H9 (cell line): ENCODE data around the gene SEH1L. TPM values are rescaled to one million over a fixed set of nuclear protein-coding genes. Genes with fewer than 3 reads are reported as not detected.

Experiments used
- DNase-seq: peaks from one replicate; pipeline ENCODE4 v3.0.0-alpha.2; 2017
- H2AFZ ChIP-seq: one replicate; pipeline ENCODE4 v1.6.1; 2013; ENCODE audit warnings: mild to moderate bottlenecking, low read length, control low read depth, moderate library complexity
- H2AK5ac ChIP-seq: 2 replicates; pipeline ENCODE4 v1.6.1; 2013; ENCODE audit warnings: low read length, control low read depth, mixed read lengths; ENCODE audit not compliant: insufficient read length
- H2BK120ac ChIP-seq: one replicate; pipeline ENCODE4 v1.6.1; 2013; ENCODE audit warnings: low read depth, mild to moderate bottlenecking, low read length, control low read depth, inconsistent platforms; ENCODE audit not compliant: poor library complexity, severe bottlenecking
- H2BK12ac ChIP-seq: 2 replicates; pipeline ENCODE4 v1.6.1; 2013; ENCODE audit warnings: low read length, control low read depth, mixed read lengths, low read depth; ENCODE audit not compliant: insufficient read length
- H2BK15ac ChIP-seq: 2 replicates; pipeline ENCODE4 v1.6.1; 2013; ENCODE audit warnings: low read depth, low read length, control low read depth
- H2BK20ac ChIP-seq: one replicate; pipeline ENCODE4 v1.6.1; 2013; ENCODE audit warnings: low read depth, mild to moderate bottlenecking, low read length, control low read depth, inconsistent platforms; ENCODE audit not compliant: poor library complexity, severe bottlenecking
- H2BK5ac ChIP-seq: 2 replicates; pipeline ENCODE4 v1.6.1; 2013; ENCODE audit warnings: low read length, control low read depth, mixed read lengths; ENCODE audit not compliant: insufficient read length
- H3K14ac ChIP-seq: 2 replicates; pipeline ENCODE4 v1.6.1; 2013; ENCODE audit warnings: low read length, control low read depth; ENCODE audit not compliant: insufficient read depth
- H3K18ac ChIP-seq: 2 replicates; pipeline ENCODE4 v1.6.1; 2013; ENCODE audit warnings: low read depth, mild to moderate bottlenecking, mixed read lengths, low read length, control low read depth; ENCODE audit not compliant: insufficient read length
- H3K23ac ChIP-seq: 2 replicates; pipeline ENCODE4 v1.6.1; 2013; ENCODE audit warnings: low read length, control low read depth, mixed read lengths, low read depth; ENCODE audit not compliant: insufficient read length
- H3K23me2 ChIP-seq: 2 replicates; pipeline ENCODE4 v1.6.1; 2013; ENCODE audit warnings: low read depth, mild to moderate bottlenecking, mixed read lengths, low read length, control low read depth; ENCODE audit not compliant: insufficient read length, poor library complexity, severe bottlenecking
- H3K27ac ChIP-seq: 2 replicates; pipeline ENCODE4 v1.5.1; 2013; ENCODE audit warnings: low read length, control low read depth, mixed read lengths, low read depth; ENCODE audit not compliant: insufficient read length
- H3K27me3 ChIP-seq: 2 replicates; pipeline ENCODE4 v1.6.1; 2013; ENCODE audit warnings: low read length, control low read depth, inconsistent platforms; ENCODE audit not compliant: insufficient read depth
- H3K4ac ChIP-seq: 2 replicates; pipeline ENCODE4 v1.6.1; 2013; ENCODE audit warnings: low read depth, mild to moderate bottlenecking, control low read depth, inconsistent platforms, low read length, moderate library complexity
- H3K4me1 ChIP-seq: 2 replicates; pipeline ENCODE4 v1.6.1; 2013; ENCODE audit warnings: low read length, control low read depth, inconsistent platforms; ENCODE audit not compliant: insufficient read depth
- H3K4me2 ChIP-seq: 2 replicates; pipeline ENCODE4 v1.6.1; 2013; ENCODE audit warnings: low read length, control low read depth, mixed read lengths; ENCODE audit not compliant: insufficient read length, insufficient read depth
- H3K56ac ChIP-seq: 2 replicates; pipeline ENCODE4 v1.6.1; 2013; ENCODE audit warnings: low read depth, mild to moderate bottlenecking, mixed read lengths, low read length, control low read depth; ENCODE audit not compliant: insufficient read length
- H3K79me1 ChIP-seq: 2 replicates; pipeline ENCODE4 v1.6.1; 2013; ENCODE audit warnings: low read depth, mild to moderate bottlenecking, moderate library complexity, low read length, control low read depth, inconsistent platforms; ENCODE audit not compliant: insufficient read depth, poor library complexity, severe bottlenecking
- H3K79me2 ChIP-seq: 2 replicates; pipeline ENCODE4 v1.6.1; 2013; ENCODE audit warnings: low read length, control low read depth, inconsistent platforms; ENCODE audit not compliant: insufficient read depth
- H3K9ac ChIP-seq: 2 replicates; pipeline ENCODE4 v1.6.1; 2013; ENCODE audit warnings: low read length, control low read depth, mixed read lengths; ENCODE audit not compliant: insufficient read length; ENCODE audit errors: extremely low read depth
- H3K9me3 ChIP-seq: one replicate; pipeline ENCODE4 v1.6.1; 2013; ENCODE audit warnings: low read depth, low read length, inconsistent platforms; ENCODE audit not compliant: control insufficient read depth
- H3T11ph ChIP-seq: one replicate; pipeline ENCODE4 v1.6.1; 2013; ENCODE audit warnings: mild to moderate bottlenecking, low read length, control low read depth, inconsistent platforms
- H4K20me1 ChIP-seq: one replicate; pipeline ENCODE4 v1.6.1; 2013; ENCODE audit not compliant: control insufficient read depth, insufficient read length, insufficient read depth
- H4K5ac ChIP-seq: 2 replicates; pipeline ENCODE4 v1.6.1; 2013; ENCODE audit warnings: low read depth, mild to moderate bottlenecking, mixed read lengths, low read length, control low read depth; ENCODE audit not compliant: insufficient read length
- H4K8ac ChIP-seq: replicated peaks from 2 replicates; pipeline ENCODE4 v1.6.1; 2013; ENCODE audit warnings: low read length, control low read depth, mixed read lengths, low read depth; ENCODE audit not compliant: insufficient read length
- H4K91ac ChIP-seq: 2 replicates; pipeline ENCODE4 v1.6.1; 2013; ENCODE audit warnings: low read depth, mild to moderate bottlenecking, moderate library complexity, mixed read lengths, low read length, control low read depth; ENCODE audit not compliant: insufficient read length
- H3K27ac Mint-ChIP-seq, 3 experiments: 2 replicates in 2 of 3; 3 replicates in 1 of 3; pipeline ENCODE4 v1.8.0; 2020 to 2021; ENCODE audit warnings: mixed read lengths in 3 of 3, mild to moderate bottlenecking in 1 of 3, moderate library complexity in 1 of 3
- H3K27me3 Mint-ChIP-seq: 2 replicates; pipeline ENCODE4 v1.8.0; 2021; ENCODE audit warnings: low read depth, mild to moderate bottlenecking, moderate library complexity, mixed read lengths
- H3K36me3 Mint-ChIP-seq, 3 experiments: 2 replicates in 2 of 3; 3 replicates in 1 of 3; pipeline ENCODE4 v1.8.0; 2020 to 2021; ENCODE audit warnings: low read depth in 3 of 3, mixed read lengths in 3 of 3; ENCODE audit not compliant: insufficient read depth in 1 of 3
- H3K4me1 Mint-ChIP-seq, 2 experiments: 2 replicates each; pipeline ENCODE4 v1.8.0; 2020; ENCODE audit warnings: mixed read lengths in 2 of 2
- H3K4me3 Mint-ChIP-seq, 2 experiments: 2 replicates in 1 of 2; 3 replicates in 1 of 2; pipeline ENCODE4 v1.8.0; 2020 to 2021; ENCODE audit warnings: mild to moderate bottlenecking in 2 of 2, mixed read lengths in 2 of 2, moderate library complexity in 1 of 2
- H3K9me3 Mint-ChIP-seq, 2 experiments: 2 replicates in 1 of 2; 3 replicates in 1 of 2; pipeline ENCODE4 v1.8.0; 2020; ENCODE audit warnings: mild to moderate bottlenecking in 2 of 2, mixed read lengths in 2 of 2, moderate library complexity in 1 of 2
- WGBS: extraction: QIAGEN DNeasy Blood & Tissue Kit; methylation state at CpG from one replicate; pipeline ENCODE4 v1.1.7; 2013; ENCODE audit warnings: missing lambda C conversion rate, low lambda C conversion rate, mixed read lengths; ENCODE audit not compliant: insufficient read length; ENCODE audit errors: extremely low coverage; 5-methylcytosine and 5-hydroxymethylcytosine counted together
- total RNA-seq: library from RNA; stranded (reverse); gene quantifications from 2 replicates; pipeline ENCODE4 v1.2.1, GENCODE V29; 2021
- TF ChIP-seq, protein P1 (sequence below): fragments of 200-600 bp; sonication (generic); conservative IDR thresholded peaks from 3 replicates; pipeline ENCODE4 v1.8.0; 2021; ENCODE audit warnings: antibody characterized with exemption, mild to moderate bottlenecking

Gene SEH1L
- total RNA-seq, 1 experiment from 2014 or later, result 97.2 TPM

DNA sequence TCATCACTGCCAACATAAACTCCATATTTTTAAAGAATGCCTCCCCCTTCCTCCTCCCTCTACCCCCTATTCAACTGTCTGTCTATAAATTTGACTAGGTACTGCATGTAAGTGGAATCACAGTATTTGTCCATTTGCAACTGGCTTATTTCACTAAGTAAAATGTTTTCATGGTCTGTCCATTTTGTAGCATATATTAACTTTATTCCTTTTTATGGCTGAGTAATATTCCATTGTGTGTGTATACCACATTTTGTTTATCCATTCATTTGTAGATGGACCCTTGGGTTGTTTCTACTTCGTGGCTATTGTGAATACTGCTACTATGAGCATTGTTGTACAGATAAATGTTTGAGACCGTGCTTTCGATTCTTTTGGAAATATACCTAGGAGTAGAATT lies 10.7 kb downstream of the SEH1L start:
- Histone ChIP-seq H3K9me3 (no peaks in the 10 kb centered on the region), H2BK5ac (no peak overlapping the region), H3K9ac (no peak overlapping the region), H3K23me2 (no peaks in the 10 kb centered on the region), H4K20me1 (no peaks in the 10 kb centered on the region), H4K91ac (no peak overlapping the region), H2AFZ (no peak overlapping the region), H3K14ac (no peak overlapping the region), H3K4me1 (no peaks in the 10 kb centered on the region), H2BK20ac (no peak overlapping the region), H3K18ac (no peak overlapping the region), H2AK5ac (no peak overlapping the region), H4K8ac (no peak overlapping the region), H2BK120ac (no peak overlapping the region), H2BK15ac (no peak overlapping the region), H2BK12ac (no peak overlapping the region), H3K27me3 (no peaks in the 10 kb centered on the region), H4K5ac (no peak overlapping the region), H3K4ac (no peak overlapping the region), H3K27ac (no peak overlapping the region), H3K79me2 (peaks cover 1% of the 10 kb centered on the region; the same call in 1 of the 2 replicates), H3K79me1 (no peaks in the 10 kb centered on the region), H3T11ph (no peak overlapping the region), H3K23ac (no peak overlapping the region), H3K4me2 (no peak overlapping the region), H3K56ac (no peak overlapping the region)
- no peak for DNase-seq
- TF ChIP-seq, protein P1, sequence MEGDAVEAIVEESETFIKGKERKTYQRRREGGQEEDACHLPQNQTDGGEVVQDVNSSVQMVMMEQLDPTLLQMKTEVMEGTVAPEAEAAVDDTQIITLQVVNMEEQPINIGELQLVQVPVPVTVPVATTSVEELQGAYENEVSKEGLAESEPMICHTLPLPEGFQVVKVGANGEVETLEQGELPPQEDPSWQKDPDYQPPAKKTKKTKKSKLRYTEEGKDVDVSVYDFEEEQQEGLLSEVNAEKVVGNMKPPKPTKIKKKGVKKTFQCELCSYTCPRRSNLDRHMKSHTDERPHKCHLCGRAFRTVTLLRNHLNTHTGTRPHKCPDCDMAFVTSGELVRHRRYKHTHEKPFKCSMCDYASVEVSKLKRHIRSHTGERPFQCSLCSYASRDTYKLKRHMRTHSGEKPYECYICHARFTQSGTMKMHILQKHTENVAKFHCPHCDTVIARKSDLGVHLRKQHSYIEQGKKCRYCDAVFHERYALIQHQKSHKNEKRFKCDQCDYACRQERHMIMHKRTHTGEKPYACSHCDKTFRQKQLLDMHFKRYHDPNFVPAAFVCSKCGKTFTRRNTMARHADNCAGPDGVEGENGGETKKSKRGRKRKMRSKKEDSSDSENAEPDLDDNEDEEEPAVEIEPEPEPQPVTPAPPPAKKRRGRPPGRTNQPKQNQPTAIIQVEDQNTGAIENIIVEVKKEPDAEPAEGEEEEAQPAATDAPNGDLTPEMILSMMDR, result no peak
- Mint-ChIP-seq H3K9me3 (no peaks in the 10 kb centered on the region; a peak in 1 of 5 replicates), H3K27ac (no peak overlapping the region), H3K4me1 (no peaks in the 10 kb centered on the region), H3K36me3 (peaks cover 25 to 59% (median 45%) of the 10 kb centered on the region in 3 experiments), H3K27me3 (no peaks in the 10 kb centered on the region), H3K4me3 (no peak overlapping the region)
- no CpG with 5 or more reads among the region's 3 CpGs for WGBS
